ENCODE measurements around the gene LSAMP.

DNA sequence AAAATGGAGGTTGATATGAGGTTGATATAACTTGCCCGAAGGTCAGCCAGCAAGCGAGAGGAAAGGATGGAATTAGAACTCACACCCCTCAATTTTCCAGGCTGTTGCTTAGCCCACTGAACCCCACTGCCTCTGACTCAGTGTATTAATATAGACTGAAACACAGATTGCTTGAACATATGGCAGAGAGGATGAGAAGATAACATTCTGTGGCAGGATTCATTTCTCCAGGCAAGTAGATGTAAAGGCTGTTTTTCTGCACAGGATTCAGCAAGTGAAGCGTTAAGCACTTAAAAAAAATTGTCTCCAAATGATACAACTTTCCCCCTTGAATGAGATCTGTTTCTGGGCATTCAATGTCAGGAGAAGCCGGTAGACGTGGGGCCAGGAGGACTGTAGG is 486.8 kb downstream of the LSAMP start:
- TF ChIP-seq PAX5 (IDR thresholded peaks at IDR 0.05; ENCODE audit: insufficient read depth, low read length, severe bottlenecking) (no peak), POLR2A (IDR thresholded peaks at IDR 0.05; ENCODE audit: low read depth, low read length) (no peak), SPI1 (IDR thresholded peaks at IDR 0.05; ENCODE audit: low read depth, low read length) (no peak), POLR2AphosphoS5 (IDR thresholded peaks at IDR 0.05; ENCODE audit: low read depth, low read length) (no peak)

All from GM12891 (cell line).